ENCODE measurements around the gene TMEM170B. TPM values are rescaled to one million over a fixed set of nuclear protein-coding genes. Genes with fewer than 3 reads are reported as not detected.
"Not testable (repeated sequence)": the region's sequence is repeated elsewhere in the genome, so short reads cannot be mapped to it uniquely, and the experiment has no call there.

TMEM170B gene
- polyA plus RNA-seq, 1 donor (not counting 4 experiments of a cell fraction or from before 2014, with no cell fraction given), result 0.08 TPM

DNA sequence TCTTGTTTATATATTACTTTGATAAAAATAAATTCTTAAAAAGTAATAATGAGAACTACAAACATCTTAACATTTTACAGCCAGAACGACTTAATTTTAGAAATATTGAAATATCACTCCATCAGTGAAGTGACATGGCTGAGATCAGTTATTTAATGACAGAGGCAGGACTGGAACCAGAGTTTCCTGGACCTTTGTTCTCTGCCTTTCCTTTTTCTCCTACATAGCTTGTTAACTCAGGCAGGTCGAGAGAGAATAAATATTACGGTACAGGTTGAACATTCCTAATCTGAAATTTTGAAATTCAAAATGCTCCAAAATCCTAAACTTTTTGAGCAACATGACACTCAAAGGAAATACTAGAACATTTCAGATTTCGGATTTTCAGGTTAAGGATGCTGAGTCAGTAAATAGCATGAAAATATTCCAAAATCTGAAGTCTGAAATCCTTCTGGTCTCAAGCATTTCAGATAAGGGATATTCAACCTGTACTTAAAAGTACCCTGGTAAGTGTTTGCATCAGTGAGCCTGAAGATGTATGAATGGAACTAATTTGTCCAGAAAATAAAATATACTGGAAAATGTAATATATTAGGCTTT is 6.5 kb downstream of the TMEM170B start:
- Histone ChIP-seq H3K4me1 (ENCODE audit: control insufficient read depth, extremely low read depth, insufficient read depth, low read length) (no peaks in the 10 kb centered on the region), H4K20me1 (ENCODE audit: control insufficient read depth, extremely low read depth, insufficient read depth, low read length) (no peaks in the 10 kb centered on the region), H3K36me3 (ENCODE audit: control insufficient read depth in 2 of 2, extremely low read depth in 1 of 2, insufficient read depth in 2 of 2, low read length in 2 of 2) (no peaks in the 10 kb centered on the region), H3K9me3 (ENCODE audit: control insufficient read depth, low read depth, low read length) (no peaks in the 10 kb centered on the region), H3K79me2 (ENCODE audit: control insufficient read depth, insufficient read depth, low read length) (no peaks in the 10 kb centered on the region), H3K4me2 (ENCODE audit: control insufficient read depth, extremely low read depth, insufficient read depth, low read depth, low read length) (no peak overlapping the region), H3K4me3 (ENCODE audit: control insufficient read depth in 2 of 3, extremely low read depth in 1 of 3, insufficient read depth in 2 of 3, low read depth in 1 of 3, low read length in 3 of 3) (no peak overlapping the region), H3K9ac (ENCODE audit: control insufficient read depth, extremely low read depth, insufficient read depth, low read length) (no peak overlapping the region), H2AFZ (ENCODE audit: control insufficient read depth, low read length) (no peak overlapping the region), H3K9me1 (ENCODE audit: control insufficient read depth, extremely low read depth, insufficient read depth, low read length) (no peaks in the 10 kb centered on the region), H3K27me3 (ENCODE audit: control insufficient read depth, extremely low read depth, insufficient read depth, low read length) (peaks cover 4% of the 10 kb centered on the region), H3K27ac (ENCODE audit: control insufficient read depth, insufficient read depth, low read length) (no peak overlapping the region)
- dilution Hi-C loops (cut with MboI; ENCODE audit: extremely low pct_ligation_motif_present, low sequenced_read_pairs), result no loop called here
- TF ChIP-seq EZH2 (IDR thresholded peaks at IDR 0.05; ENCODE audit: low read length) (no peak), CTCF (optimal IDR thresholded peaks at IDR 0.05 in 1 of 3, IDR thresholded peaks at IDR 0.05 in 1 of 3, conservative IDR thresholded peaks at IDR 0.05 in 1 of 3; ENCODE audit: extremely low read depth in 1 of 3, insufficient read depth in 2 of 3, low read length in 3 of 3) (no peak)
- FAIRE-seq, result no peak
- no peak for DNase-seq (ENCODE audit: low read depth, low spot score)

DNA sequence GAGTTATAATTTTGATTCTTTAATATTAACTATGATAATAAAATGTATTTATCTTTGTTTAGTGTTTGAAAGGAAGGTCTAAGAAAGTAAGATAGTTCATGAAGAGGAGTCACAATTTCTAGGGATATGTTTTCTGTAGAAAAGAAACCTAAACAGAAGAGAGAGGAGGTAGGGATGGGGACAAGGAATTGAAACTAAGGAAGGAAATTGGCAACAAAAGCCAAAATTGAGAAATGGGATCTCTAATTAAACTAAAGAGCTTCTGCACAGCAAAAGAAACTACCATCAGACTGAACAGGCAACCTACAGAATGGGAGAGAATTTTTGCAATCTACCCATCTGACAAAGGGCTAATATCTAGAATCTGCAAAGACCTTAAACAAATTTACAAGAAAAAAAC is 10.3 kb downstream of the TMEM170B start:
- H3K9ac ChIP-seq (ENCODE audit: control insufficient read depth, extremely low read depth, insufficient read depth, low read length); H3K79me2 ChIP-seq (ENCODE audit: control insufficient read depth, insufficient read depth, low read length); H3K4me3 ChIP-seq (ENCODE audit: control insufficient read depth in 2 of 3, extremely low read depth in 1 of 3, insufficient read depth in 2 of 3, low read depth in 1 of 3, low read length in 3 of 3); H3K36me3 ChIP-seq (ENCODE audit: control insufficient read depth in 2 of 2, extremely low read depth in 1 of 2, insufficient read depth in 2 of 2, low read length in 2 of 2); H3K27ac ChIP-seq (ENCODE audit: control insufficient read depth, insufficient read depth, low read length); DNase-seq (ENCODE audit: low read depth, low spot score); H4K20me1 ChIP-seq (ENCODE audit: control insufficient read depth, extremely low read depth, insufficient read depth, low read length); H3K9me3 ChIP-seq (ENCODE audit: control insufficient read depth, low read depth, low read length); H2AFZ ChIP-seq (ENCODE audit: control insufficient read depth, low read length); dilution Hi-C loops (cut with MboI; ENCODE audit: extremely low pct_ligation_motif_present, low sequenced_read_pairs); H3K4me1 ChIP-seq (ENCODE audit: control insufficient read depth, extremely low read depth, insufficient read depth, low read length); H3K9me1 ChIP-seq (ENCODE audit: control insufficient read depth, extremely low read depth, insufficient read depth, low read length); FAIRE-seq; H3K27me3 ChIP-seq (ENCODE audit: control insufficient read depth, extremely low read depth, insufficient read depth, low read length); H3K4me2 ChIP-seq (ENCODE audit: control insufficient read depth, extremely low read depth, insufficient read depth, low read depth, low read length): not testable (repeated sequence)

DNA sequence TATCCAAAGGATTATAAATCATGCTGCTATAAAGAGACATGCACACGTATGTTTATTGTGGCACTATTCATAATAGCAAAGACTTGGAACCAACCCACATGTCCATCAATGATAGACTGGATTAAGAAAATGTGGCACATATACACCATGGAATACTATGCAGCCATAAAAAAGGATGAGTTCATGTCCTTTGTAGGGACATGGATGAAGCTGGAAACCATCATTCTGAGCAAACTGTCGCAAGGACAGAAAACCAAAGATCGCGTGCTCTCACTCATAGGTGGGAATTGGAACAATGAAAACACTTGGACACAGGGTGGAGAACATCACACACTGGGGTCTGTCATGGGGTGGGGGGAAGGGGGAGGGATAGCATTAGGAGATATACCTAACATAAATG is 11.0 kb downstream of the TMEM170B start:
- H3K27ac ChIP-seq (ENCODE audit: control insufficient read depth, insufficient read depth, low read length); H3K9me1 ChIP-seq (ENCODE audit: control insufficient read depth, extremely low read depth, insufficient read depth, low read length); H3K27me3 ChIP-seq (ENCODE audit: control insufficient read depth, extremely low read depth, insufficient read depth, low read length); H3K36me3 ChIP-seq (ENCODE audit: control insufficient read depth in 2 of 2, extremely low read depth in 1 of 2, insufficient read depth in 2 of 2, low read length in 2 of 2); H3K4me3 ChIP-seq (ENCODE audit: control insufficient read depth in 2 of 3, extremely low read depth in 1 of 3, insufficient read depth in 2 of 3, low read depth in 1 of 3, low read length in 3 of 3); DNase-seq (ENCODE audit: low read depth, low spot score); H3K9me3 ChIP-seq (ENCODE audit: control insufficient read depth, low read depth, low read length); H4K20me1 ChIP-seq (ENCODE audit: control insufficient read depth, extremely low read depth, insufficient read depth, low read length); dilution Hi-C loops (cut with MboI; ENCODE audit: extremely low pct_ligation_motif_present, low sequenced_read_pairs); H3K9ac ChIP-seq (ENCODE audit: control insufficient read depth, extremely low read depth, insufficient read depth, low read length); H2AFZ ChIP-seq (ENCODE audit: control insufficient read depth, low read length); H3K4me1 ChIP-seq (ENCODE audit: control insufficient read depth, extremely low read depth, insufficient read depth, low read length); H3K79me2 ChIP-seq (ENCODE audit: control insufficient read depth, insufficient read depth, low read length); FAIRE-seq; H3K4me2 ChIP-seq (ENCODE audit: control insufficient read depth, extremely low read depth, insufficient read depth, low read depth, low read length): not testable (repeated sequence)
